Measurements from ENCODE around the gene ZEB2.

Gene ZEB2

DNA sequence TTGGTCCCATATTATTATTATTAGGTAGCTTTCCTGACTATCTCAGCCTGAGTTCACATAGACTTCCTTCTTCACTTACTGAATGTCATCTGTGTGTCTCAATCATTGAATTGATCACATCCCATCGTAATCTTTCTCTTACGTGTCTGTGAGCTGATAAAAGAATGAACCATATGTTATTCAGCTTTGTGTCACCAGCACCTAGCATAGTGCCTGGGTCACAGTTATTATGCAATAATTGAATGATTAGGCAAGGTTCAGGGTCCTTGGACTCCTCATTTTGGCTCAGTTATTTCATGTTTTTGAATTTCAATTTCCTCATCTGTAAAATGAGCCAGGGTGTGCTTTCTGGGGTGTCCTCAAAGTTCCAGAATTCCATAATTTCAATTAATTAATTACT is 107.2 kb downstream of the ZEB2 start:
- no peak for DNase-seq

DNA sequence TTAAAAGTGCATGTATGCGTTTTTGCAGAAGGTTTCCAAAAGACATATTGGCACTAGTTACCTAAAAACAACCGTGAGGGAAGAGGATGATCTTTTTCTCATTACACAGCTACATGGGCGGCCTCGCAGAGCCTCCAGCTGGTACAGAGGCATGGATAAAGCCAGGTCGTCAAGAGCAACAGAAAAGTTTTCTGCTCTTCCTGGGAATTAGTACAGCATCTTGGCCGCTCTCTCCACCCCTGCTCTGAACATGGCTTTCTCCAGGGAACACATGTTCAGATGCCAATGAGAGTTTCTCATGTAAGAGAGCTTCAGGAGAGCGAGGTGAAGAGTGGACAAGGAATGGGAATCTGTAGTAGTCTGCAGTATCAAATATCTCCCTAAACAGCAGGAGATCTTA is 108.4 kb downstream of the ZEB2 start:
- DNase-seq = no peak

DNA sequence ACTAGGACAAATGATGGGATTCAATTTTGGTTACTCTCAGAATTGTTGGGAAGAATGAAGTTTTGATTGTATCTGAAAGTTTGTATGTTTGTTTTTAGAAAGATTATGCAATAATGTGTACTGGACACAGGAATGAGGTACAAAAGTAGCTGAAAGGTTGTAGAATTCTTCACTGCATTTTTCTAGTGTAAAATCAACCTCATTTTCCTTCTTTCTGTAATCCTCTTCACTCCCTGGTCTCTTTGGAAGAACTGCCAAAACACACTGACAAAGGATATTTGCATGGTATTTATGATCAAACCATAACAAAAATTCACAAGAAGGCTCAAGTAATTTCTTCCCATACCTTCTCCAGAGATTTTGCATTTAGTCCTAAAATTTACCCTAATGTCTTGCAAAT is 110.7 kb downstream of the ZEB2 start:
- no peak for DNase-seq

DNA sequence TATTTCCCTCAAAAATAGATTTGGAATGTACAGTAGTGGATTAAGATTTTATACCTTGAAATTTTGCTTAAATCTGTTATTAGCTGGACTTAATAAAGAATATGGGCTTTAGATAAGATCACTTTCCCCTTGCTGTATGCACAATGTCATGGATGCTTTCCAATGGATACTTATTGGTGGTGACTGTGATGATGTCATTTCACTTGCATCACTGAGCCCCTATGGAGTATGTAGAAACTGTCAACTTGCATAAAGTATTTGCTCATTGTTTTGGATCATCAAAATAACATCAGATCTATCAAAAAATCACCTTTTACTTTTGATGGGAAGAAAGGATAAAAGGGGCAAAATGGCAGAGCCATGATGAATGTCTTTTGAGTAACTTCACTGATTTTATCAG is 112.7 kb downstream of the ZEB2 start:
- no peak for DNase-seq

DNA sequence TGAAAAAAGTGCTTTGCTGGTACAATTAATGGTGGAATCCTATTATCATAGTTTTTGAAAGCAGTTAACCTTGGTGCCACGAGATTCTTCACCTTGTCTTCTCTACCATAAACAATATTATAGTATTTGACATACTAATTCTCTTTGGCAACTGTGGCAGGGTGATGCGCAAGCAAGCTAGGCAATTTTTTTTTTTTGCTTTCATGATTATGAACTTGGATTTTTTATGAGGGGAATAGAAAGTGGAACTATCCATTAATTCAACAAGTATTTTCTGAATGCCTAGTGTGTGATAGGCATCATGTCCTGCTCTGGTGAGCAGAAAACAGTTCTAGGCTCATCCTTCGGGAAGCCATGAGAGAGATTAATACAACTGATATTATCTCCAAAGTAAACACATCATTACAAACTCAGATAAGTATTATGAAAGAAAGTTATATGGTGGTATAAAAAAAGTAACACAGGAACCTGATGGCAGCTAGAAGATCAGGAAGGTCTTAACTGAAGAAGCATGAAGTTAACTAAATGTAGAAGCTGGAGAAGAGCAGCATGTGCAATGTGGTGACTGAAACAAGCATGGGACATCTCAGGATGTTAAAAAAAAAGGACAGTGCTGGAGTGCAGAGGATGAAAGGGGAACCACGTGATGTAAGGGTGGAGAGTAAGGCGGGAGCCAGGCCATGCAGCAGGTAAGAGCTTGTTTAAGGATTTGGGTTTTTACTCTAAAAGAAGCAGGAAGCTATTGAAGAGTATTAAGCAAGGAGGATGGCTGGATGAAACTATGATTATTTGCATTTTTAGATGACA is 113.7 kb downstream of the ZEB2 start:
- DNase-seq = no peak

DNA sequence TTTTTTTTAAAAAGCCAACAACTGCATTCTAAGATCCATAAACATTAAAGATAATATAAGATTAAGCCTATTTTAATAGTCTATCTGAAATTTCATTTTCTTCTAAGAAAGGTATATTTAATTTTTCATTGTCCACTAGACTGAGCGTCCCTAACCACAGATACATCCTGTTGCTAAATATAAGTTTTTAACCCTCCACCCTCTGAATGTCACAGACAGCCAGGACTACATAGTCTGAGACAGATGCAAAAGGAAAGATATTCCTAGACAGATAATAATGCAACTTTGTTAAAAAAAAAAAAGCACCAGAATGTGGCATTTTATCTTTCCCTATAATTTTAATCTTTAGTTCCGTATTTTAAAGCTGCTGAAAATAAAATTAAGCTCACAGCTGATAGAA is 114.6 kb downstream of the ZEB2 start:
- DNase-seq = no peak

DNA sequence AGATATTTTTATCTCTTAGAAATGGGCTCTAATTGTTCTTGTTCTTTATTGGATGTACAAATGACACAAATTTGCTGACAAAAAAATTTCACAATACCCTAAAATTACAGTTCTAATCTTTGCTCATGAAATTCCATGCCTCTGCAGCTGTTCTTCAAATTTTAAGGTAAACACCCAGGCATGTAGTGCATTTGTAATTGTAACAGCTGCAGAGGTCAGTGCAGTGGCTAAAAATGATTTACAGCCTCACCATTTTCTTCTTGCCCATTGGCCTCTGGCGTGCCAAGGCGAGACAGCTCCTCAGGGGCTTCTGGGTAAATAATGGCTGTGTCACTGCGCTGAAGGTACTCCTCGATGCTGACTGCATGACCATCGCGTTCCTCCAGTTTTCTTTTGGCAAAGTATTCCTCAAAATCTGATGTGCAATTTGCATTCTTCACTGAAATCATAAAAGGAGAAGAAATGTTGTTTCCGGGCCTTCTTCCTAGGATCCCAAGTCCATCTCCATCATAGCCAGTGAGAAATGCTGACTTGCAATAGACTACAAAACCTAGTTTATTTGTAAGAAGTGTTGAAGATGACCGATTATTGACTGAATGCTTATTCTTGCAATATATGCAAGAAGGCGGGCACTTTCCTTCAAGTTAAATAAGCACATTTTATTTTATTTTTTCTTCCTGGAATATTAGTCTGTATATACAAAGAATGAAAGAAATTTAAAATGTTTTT is 115.2 kb downstream of the ZEB2 start:
- no peak for DNase-seq

DNA sequence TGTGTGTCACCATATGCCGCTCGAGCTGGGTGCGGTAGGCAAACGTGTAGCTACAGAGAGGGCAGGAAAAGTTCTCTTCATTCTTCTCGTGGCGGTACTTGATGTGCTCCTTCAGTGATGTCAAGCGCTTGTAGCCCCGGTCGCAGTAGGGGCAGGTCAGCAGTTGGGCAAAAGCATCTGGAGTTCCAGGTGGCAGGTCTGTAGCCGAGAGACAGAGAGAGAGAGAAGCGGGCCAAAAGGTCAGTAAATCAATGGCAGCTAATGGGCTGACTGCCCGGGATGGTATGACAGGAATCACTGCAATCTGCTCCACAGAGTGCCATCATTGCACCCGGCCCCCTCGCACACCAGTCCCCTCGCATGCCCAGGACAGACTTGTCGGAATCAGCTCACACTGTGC is 116.0 kb downstream of the ZEB2 start:
- no peak for DNase-seq

DNA sequence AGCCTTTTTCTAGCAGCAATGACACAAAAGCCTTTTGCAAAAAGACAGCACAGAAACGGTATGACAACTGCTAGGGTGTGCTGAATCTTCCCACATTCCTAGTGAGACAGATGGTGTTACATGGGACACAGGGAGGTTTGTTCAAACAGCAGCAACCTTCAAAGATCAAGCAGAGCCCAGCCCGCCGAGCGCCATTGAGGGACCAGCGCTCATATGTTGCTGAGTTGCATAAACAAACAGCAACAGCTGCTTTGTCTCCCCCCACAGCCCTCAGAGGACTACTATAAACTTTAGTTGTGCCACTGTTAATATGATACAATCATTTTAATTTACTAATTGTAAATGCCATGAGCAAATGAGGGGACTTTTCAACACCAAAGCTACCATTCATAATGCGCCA is 117.7 kb downstream of the ZEB2 start:
- no peak for DNase-seq

DNA sequence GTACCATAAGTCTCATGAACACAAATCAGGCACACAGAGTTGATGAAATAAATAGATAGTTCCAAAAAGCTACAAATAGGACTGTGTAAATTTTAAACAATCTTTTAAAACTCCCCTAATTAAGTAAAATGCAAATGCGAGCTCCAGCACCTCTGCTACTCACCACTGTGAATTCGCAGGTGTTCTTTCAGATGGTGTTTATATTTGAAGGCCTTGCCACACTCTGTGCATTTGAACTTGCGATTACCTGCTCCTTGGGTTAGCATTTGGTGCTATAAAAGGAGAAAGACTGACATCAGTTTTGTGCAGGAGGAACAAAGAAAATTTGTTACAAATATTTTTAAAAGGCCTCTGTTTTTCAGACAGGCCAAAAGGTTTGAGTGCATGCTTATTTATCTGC is 118.9 kb downstream of the ZEB2 start:
- DNase-seq = no peak

DNA sequence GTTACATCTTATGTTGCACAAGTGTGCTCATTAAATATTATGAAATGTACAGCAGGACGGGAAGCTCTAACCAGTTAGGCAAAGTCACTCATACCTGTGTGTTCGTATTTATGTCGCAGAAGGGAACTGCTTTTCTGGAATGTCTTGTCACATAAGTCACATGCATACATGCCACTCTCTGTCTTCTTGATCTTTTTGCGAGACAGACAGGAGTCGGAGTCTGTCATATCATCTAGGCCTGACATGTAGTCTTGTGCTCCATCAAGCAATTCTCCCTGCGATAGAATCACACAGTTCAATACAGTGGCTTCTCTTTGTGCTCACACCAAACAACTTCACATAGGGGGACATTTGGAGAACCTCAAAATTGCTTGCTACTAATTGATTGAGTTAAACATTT is 123.6 kb downstream of the ZEB2 start:
- DNase-seq = no peak

DNA sequence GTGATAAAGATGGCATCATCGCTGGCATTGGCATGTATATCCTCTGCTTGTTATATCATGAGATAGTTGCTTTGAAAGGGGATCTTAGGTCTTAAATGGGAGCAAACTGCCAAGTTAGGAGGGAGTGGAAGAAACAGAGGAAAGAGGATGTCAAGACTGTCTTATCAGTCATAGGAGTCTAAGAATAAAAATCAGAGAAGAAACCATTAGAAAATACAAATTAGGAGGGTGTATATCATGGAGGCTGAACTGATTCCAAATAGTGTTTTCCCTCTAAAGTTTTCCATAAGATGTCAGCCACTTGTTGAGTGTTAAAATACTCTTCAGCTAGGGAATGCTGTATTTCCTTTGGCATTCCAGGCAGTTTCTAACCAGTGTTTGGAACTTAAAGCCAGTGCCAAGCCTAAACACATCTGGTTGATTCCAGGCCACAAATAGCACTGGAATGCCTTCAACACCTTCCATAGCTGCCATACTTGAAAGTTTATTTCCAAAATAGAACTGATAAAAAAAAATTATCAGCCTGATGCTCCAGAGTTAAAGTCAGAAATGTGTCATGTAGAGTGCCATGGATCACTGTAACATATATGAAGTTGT is 129.4 kb downstream of the ZEB2 start:
- DNase-seq = no peak

DNA sequence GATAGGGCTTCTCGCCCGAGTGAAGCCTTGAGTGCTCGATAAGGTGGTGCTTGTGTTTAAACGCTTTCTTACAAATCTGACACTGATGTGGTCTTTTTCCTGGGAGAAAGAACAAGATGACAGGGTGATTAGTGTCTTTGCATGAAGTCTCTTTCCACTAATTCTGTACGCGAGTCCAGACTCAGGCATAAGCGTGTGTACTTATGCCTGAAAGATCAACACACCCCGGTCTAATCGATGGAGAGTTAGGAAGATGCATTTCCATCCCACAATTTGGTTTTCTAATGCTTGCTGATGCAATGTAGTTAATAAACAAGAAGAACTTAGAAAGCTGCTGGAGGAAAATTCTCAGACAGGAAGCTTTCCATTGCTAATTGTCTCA is 130.0 kb downstream of the ZEB2 start:
- DNase-seq = no peak

DNA sequence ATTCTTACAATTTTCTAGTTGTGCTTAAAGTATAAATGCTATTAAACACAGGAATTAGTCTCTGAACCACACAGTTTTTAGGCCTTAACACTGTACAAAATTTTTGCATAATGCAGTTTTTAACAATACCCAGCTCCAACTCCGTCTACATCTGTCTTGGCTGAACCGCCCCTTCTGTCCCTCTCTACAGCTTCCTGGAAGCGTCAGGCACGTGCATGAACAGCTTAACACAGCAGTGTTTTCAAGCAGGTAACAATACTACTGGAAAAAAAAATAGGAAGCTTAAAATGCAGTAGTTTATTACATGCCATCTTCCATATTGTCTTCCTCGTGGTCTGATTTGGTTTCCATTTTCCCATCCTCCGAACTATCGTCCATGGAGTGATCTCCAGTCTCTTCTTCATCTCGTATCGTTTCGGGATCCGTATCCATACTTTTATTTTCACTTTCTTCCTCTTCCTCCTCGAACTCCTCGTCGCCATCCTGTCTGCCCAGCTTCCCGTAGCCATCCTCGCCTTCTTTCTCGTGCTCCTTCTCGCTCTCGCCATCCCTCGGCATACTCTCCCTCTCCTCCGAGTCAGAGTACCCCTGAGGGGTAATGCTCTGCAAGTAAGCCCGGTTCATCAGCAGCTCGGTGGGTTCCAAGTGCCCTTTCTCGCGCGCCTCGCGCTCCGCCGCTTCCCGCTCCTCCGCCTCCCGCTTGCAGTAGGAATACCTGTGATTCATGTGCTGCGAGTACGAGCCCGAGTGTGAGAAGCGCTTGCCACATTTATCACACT is 130.6 kb downstream of the ZEB2 start:
- peak; percentile 38 for DNase-seq

DNA sequence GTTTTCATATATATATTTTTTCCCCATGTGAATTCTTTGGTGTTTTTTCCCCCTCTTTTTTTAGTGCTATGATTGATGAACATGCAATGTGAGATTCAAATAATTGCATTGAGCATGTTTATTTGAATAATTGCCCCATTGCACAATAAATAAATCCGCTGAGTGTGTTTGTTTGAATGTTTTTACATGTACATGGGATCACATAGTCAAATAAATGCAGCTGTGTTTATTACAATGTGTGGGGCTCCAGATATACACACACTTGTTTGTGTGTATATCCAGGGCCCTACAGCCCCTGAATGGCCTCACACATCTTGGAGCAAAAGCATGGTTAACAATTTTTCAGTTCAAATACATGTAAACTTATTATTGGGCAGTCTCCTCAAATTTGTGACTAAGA is 134.5 kb downstream of the ZEB2 start:
- DNase-seq = no peak

DNA sequence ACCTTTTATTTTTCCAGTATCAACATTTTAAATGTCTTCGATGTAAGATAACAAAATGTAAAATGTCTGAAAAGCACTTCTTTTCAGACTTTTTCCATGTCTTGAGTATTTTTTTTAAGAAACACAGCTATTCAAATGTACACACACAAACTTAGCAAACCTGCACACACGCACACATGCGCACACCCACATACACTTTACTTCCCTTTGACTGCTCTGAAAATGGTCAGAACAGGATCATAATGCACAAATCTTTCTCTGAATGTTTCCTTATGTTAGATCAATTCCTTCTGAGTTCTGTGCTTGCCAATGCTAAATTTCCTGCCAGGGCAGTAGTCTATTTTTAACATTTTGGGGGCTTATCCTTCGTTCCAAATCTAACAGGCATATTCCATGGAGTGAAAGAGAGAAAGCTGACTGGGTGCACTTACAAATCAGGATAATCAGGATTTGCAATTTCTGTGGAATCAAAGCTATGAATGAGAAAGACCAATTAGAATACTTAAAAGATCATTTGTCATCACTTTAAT is 136.3 kb downstream of the ZEB2 start:
- no peak for DNase-seq

DNA sequence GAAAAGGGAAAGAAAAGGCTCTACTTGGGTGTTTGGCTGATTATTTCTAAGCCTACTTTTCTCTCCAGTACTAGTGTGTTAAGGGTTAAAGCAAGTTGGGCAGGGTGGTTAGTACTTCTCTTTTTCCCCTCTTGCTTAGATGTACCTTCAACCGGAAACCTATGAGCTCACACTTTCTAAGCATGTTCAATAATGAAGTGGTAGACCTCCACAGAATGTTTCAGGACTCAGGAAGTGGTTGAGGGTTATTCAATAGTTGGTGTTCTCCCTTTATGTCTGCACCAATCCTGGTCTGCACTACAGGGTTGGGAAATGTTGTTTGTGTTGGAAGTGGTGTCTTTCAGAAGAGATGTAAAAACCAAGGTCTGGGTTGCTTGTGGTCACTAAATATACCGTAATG is 137.1 kb downstream of the ZEB2 start:
- DNase-seq = no peak

DNA sequence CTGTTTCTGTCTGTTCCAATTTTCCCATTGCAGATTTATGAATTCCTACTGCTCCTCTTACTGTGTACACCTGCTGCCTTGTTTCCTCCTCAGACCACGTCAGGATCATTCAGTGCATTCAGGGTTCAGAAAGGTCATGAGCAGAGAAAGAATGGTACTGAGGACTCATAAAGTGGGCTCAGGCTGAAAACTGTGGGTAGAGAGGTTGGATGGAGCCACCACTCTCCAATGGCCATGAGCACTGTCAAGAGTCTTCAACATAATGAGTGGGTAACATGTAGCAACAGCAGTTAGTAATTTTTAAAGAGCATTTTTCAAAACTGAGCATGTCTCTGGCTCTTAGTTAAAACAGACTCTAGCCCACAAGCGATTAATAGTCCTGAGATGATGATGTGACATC is 138.2 kb downstream of the ZEB2 start:
- DNase-seq = no peak

DNA sequence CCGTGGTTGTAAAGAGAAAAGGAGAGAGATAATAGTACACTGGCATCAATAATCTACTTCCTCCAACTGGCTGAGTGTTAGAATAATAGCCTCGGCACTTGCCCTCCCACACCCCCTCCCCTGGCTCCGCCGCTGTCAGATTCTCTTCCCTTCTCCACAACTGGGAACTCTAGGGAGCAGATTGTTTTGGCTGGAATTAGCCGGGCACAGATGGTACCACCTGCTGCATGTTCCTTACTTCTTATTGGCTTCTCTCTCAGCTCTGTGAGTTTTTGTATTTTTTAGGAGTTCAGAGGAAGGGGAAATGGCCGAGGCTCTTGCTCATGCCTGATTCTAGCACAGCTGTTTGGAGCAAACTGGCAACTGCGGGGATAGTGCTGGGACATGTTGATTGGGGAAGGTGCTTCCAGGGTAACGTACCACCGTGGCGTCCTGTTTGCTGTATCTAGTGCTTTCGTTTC is 140.0 kb downstream of the ZEB2 start:
- DNase-seq = no peak

DNA sequence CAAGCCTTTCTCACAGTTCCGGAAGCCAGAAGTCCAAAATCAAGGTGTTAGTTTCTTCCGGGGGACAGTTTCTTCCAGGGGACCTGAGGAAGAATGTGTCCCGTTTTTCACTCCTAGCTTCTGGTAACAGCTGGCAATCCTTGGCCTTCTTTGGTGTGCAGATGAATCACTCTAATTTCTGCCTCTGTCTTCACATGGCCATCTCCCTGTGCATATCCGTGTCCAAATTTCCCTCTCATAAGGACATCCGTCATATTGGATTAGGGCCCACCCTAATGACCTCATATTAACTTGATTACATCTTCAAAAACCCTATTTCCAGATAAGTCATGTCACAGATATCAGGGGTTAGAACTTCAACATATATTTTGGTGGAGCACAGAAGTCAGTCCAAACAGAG is 141.4 kb downstream of the ZEB2 start:
- DNase-seq = no peak

DNA sequence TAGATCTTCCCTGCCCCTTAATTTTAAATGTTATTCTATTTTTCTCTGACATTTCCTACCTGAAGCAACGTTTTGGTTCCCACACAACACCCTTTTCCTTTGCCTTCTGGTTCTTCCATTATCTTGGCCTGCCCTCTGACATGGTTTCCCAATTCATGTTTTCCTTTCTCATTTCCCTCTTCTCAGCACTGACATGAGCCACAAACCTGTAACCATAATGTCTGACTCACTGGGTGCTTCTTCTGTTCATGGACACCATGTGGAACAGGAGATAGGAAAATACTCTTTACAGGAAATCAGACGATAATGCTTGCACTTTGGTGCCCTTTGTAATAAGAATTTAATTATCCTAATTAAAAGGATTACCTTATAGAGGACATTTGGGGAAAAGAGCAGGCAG is 142.0 kb downstream of the ZEB2 start:
- no peak for DNase-seq

DNA sequence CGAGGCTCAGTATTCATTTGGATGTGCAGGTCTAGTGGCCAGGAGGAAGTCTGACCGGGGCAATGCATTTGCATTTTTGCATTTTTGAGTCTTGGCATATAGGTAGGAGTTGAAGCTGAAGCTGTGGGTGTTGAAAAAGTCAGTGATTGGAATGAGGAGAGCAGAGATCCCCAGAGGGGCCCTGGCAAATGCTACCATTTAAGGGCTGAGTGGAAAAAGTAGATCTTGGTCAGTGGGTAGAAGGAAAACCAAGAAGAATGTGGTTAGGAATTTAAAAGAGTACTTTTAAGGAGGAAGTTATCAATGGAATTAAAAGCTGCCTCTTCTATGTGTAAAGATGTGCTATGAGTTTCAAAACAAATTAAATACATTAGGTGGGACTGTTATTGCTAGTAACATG is 143.0 kb downstream of the ZEB2 start:
- DNase-seq = no peak

DNA sequence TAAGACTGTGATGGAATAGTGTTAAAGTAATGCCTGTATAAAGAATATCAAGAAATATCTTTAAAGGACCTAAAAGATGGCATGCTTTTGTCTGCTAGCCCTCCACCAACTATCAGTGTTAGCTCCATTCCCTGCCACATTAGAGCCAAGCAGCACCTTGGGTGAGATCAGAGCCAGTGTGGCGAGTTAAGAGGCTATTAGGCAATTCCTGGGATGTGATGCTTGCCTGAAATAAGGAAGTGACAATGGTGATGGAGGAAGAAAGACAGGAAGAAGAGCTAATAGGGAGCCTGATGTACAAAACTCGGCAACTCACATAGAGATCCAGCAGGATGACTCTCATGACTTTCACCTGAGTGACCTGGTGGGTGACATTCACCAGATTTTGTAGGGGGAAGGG is 143.5 kb downstream of the ZEB2 start:
- DNase-seq = no peak
